ENCODE results near the gene WDR62. TPM values are rescaled to one million over a fixed set of nuclear protein-coding genes. Genes with fewer than 3 reads are reported as not detected.

The WDR62 gene
- polyA plus RNA-seq, 1 donor from 2014 or later = 0.35 TPM

- H3K4me2 ChIP-seq (ENCODE audit: low read length) = no peak overlapping the region
- no peaks in the 10 kb centered on the region for H3K9me3 ChIP-seq (ENCODE audit: low read length)
- no peaks in the 10 kb centered on the region for H3K36me3 ChIP-seq (ENCODE audit: insufficient read depth, low read length)
- H3K79me2 ChIP-seq (replicated peaks; ENCODE audit: insufficient read depth, low read length) = no peaks in the 10 kb centered on the region
- H3K27ac ChIP-seq (ENCODE audit: low read length) = no peak overlapping the region
- no peak overlapping the region for H3K9ac ChIP-seq (ENCODE audit: low read length)
- no peaks in the 10 kb centered on the region for H3F3A ChIP-seq (ENCODE audit: insufficient read depth, low read length, poor library complexity, severe bottlenecking)
- no peak overlapping the region for H2AFZ ChIP-seq (ENCODE audit: low read depth, low read length)
- no peaks in the 10 kb centered on the region for H3K27me3 ChIP-seq (ENCODE audit: insufficient read depth, low read depth, low read length)
- no peaks in the 10 kb centered on the region for H3K9me2 ChIP-seq (ENCODE audit: insufficient read depth, low read length)
- no peak overlapping the region for H3K4me3 ChIP-seq (ENCODE audit: low read length)
- H4K20me1 ChIP-seq (ENCODE audit: insufficient read depth) = no peaks in the 10 kb centered on the region
- TF ChIP-seq TAF1 (IDR thresholded peaks at IDR 0.05; ENCODE audit: low read depth) (no peak), SMC3 (conservative IDR thresholded peaks at IDR 0.05; ENCODE audit: poor library complexity) (no peak), MXI1 (conservative IDR thresholded peaks at IDR 0.05; ENCODE audit: poor library complexity, severe bottlenecking) (no peak), EZH2 (IDR thresholded peaks at IDR 0.05; ENCODE audit: borderline replicate concordance, insufficient read depth, low read length, poor library complexity, severe bottlenecking) (no peak), CTCF (IDR thresholded peaks at IDR 0.05; ENCODE audit: poor library complexity, severe bottlenecking) (no peak), EP300 (conservative IDR thresholded peaks at IDR 0.05; ENCODE audit: poor library complexity, severe bottlenecking) (no peak), RAD21 (conservative IDR thresholded peaks at IDR 0.05) (no peak), REST (IDR thresholded peaks at IDR 0.05; ENCODE audit: borderline replicate concordance) (no peak), POLR2AphosphoS5 (IDR thresholded peaks at IDR 0.05) (no peak)
Observed at GRCh38 chr19:36089847-36090246, 35.1 kb downstream of the WDR62 start.

- Histone ChIP-seq H4K20me1 (ENCODE audit: insufficient read depth) (no peaks in the 10 kb centered on the region), H3K4me3 (ENCODE audit: low read length) (no peak overlapping the region), H3K36me3 (ENCODE audit: insufficient read depth, low read length) (no peaks in the 10 kb centered on the region), H3K27me3 (ENCODE audit: insufficient read depth, low read depth, low read length) (no peaks in the 10 kb centered on the region), H3K9me3 (ENCODE audit: low read length) (no peaks in the 10 kb centered on the region), H3F3A (ENCODE audit: insufficient read depth, low read length, poor library complexity, severe bottlenecking) (no peaks in the 10 kb centered on the region), H3K9me2 (ENCODE audit: insufficient read depth, low read length) (no peaks in the 10 kb centered on the region), H3K79me2 (replicated peaks; ENCODE audit: insufficient read depth, low read length) (no peaks in the 10 kb centered on the region), H2AFZ (ENCODE audit: low read depth, low read length) (no peak overlapping the region), H3K9ac (ENCODE audit: low read length) (no peak overlapping the region), H3K27ac (ENCODE audit: low read length) (no peak overlapping the region), H3K4me2 (ENCODE audit: low read length) (no peak overlapping the region)
- TF ChIP-seq RAD21 (conservative IDR thresholded peaks at IDR 0.05) (no peak), EP300 (conservative IDR thresholded peaks at IDR 0.05; ENCODE audit: poor library complexity, severe bottlenecking) (no peak), POLR2AphosphoS5 (IDR thresholded peaks at IDR 0.05) (no peak), CTCF (IDR thresholded peaks at IDR 0.05; ENCODE audit: poor library complexity, severe bottlenecking) (no peak), TAF1 (IDR thresholded peaks at IDR 0.05; ENCODE audit: low read depth) (no peak), MXI1 (conservative IDR thresholded peaks at IDR 0.05; ENCODE audit: poor library complexity, severe bottlenecking) (no peak), REST (IDR thresholded peaks at IDR 0.05; ENCODE audit: borderline replicate concordance) (no peak), SMC3 (conservative IDR thresholded peaks at IDR 0.05; ENCODE audit: poor library complexity) (no peak), EZH2 (IDR thresholded peaks at IDR 0.05; ENCODE audit: borderline replicate concordance, insufficient read depth, low read length, poor library complexity, severe bottlenecking) (no peak)
Observed at GRCh38 chr19:36090910-36091695, 36.4 kb downstream of the WDR62 start.

Measured in neural cell (in vitro differentiated cells).